Brain pericyte (primary cell): ENCODE measurements around the gene CAMTA1.

Experiments
- DNase-seq: peaks from one replicate; pipeline ENCODE4 v3.0.0-alpha.2; 2012; ENCODE audit warnings: low read depth, low spot score

CAMTA1 gene

GRCh38 chr1:6927626-6928025, 142.4 kb downstream of the CAMTA1 start:
- no peak for DNase-seq

- DNase-seq: no peak
These were observed 143.0 kb downstream of the CAMTA1 start for GRCh38 chr1:6928106-6928885.

GRCh38 chr1:6930732-6931300, 145.6 kb downstream of the CAMTA1 start:
- no peak for DNase-seq

GRCh38 chr1:6935361-6935883, 150.2 kb downstream of the CAMTA1 start:
- DNase-seq: no peak

GRCh38 chr1:6935911-6936690, 150.8 kb downstream of the CAMTA1 start:
- no peak for DNase-seq

- no peak for DNase-seq
These were observed 151.8 kb downstream of the CAMTA1 start for GRCh38 chr1:6937048-6937447.

GRCh38 chr1:6939363-6939762, 154.1 kb downstream of the CAMTA1 start:
- DNase-seq: no peak

GRCh38 chr1:6941786-6942185, 156.5 kb downstream of the CAMTA1 start:
- DNase-seq: no peak

- DNase-seq: no peak
These were observed 157.7 kb downstream of the CAMTA1 start for GRCh38 chr1:6942990-6943389.

- no peak for DNase-seq
These were observed 159.2 kb downstream of the CAMTA1 start for GRCh38 chr1:6944434-6944833.

- no peak for DNase-seq
These were observed 162.7 kb downstream of the CAMTA1 start for GRCh38 chr1:6947952-6948351.

GRCh38 chr1:6948416-6948815, 163.2 kb downstream of the CAMTA1 start:
- DNase-seq: no peak

GRCh38 chr1:6948861-6949260, 163.6 kb downstream of the CAMTA1 start:
- no peak for DNase-seq

- DNase-seq: no peak
These were observed 164.9 kb downstream of the CAMTA1 start for GRCh38 chr1:6950001-6950765.

GRCh38 chr1:6951536-6951935, 166.3 kb downstream of the CAMTA1 start:
- DNase-seq: no peak

- DNase-seq: no peak
These were observed 168.0 kb downstream of the CAMTA1 start for GRCh38 chr1:6953216-6953615.

- DNase-seq: no peak
These were observed 168.7 kb downstream of the CAMTA1 start for GRCh38 chr1:6953907-6954364.

- DNase-seq: no peak
These were observed 169.3 kb downstream of the CAMTA1 start for GRCh38 chr1:6954591-6954990.

- no peak for DNase-seq
These were observed 170.3 kb downstream of the CAMTA1 start for GRCh38 chr1:6955357-6956094.

- no peak for DNase-seq
These were observed 171.4 kb downstream of the CAMTA1 start for GRCh38 chr1:6956488-6957159.
